IMR-90 (cell line): Measurements from ENCODE around the gene TNFRSF4. TPM values are rescaled to one million over a fixed set of nuclear protein-coding genes. Genes with fewer than 3 reads are reported as not detected.

ENCODE experiments used
- ATAC-seq: fragments of 200-7000 bp; cut with Tn5 transposase; 2 replicates; pipeline ENCODE4 v1.9.1; 2020; ENCODE audit warnings: low read depth, mild to moderate bottlenecking, moderate library complexity
- BruUV-seq: library from RNA; stranded (reverse); fragments of 400-500 nt; replicated peaks from 2 replicates; lab custom pipeline; 2021; lab: Mats Ljungman, UMichigan
- CTCF ChIA-PET: fragments of 300-600 bp; formaldehyde crosslinking; extraction: SDS; loops from one replicate; lab custom pipeline; 2021; ENCODE audit warnings: antibody characterized with exemption; lab: Yijun Ruan, JAX
- POLR2A ChIA-PET: fragments of 300-600 bp; sonication (Branson Sonifier 250); formaldehyde crosslinking; loops from one replicate; lab custom pipeline; 2022; ENCODE audit warnings: antibody characterized with exemption; ENCODE audit not compliant: unreplicated experiment; lab: Charles Lee
- DNase-seq: peaks from one replicate; pipeline ENCODE4 v3.0.0; 2013
- H2AFZ ChIP-seq: replicated peaks from 2 replicates; pipeline ENCODE3; 2013; ENCODE audit warnings: low read length, mild to moderate bottlenecking; ENCODE audit not compliant: poor library complexity
- H2AK5ac ChIP-seq: 2 replicates; pipeline ENCODE4 v1.6.1; 2013; ENCODE audit warnings: low read depth, low read length, inconsistent platforms
- H2AK9ac ChIP-seq: replicated peaks from 2 replicates; pipeline ENCODE3; 2013; ENCODE audit warnings: mild to moderate bottlenecking, low read depth, low read length, moderate library complexity; ENCODE audit not compliant: poor library complexity
- H2BK120ac ChIP-seq: 2 replicates; pipeline ENCODE4 v1.6.1; 2013; ENCODE audit warnings: low read depth, low read length, inconsistent platforms
- H2BK15ac ChIP-seq: 3 replicates; pipeline ENCODE4 v1.6.1; 2013; ENCODE audit warnings: low read depth, low read length, inconsistent platforms
- H2BK20ac ChIP-seq: 2 replicates; pipeline ENCODE4 v1.6.1; 2013; ENCODE audit warnings: low read depth, mild to moderate bottlenecking, inconsistent platforms, low read length, moderate library complexity
- H2BK5ac ChIP-seq: 2 replicates; pipeline ENCODE4 v1.6.1; 2013; ENCODE audit warnings: mild to moderate bottlenecking, low read depth, low read length, inconsistent platforms; ENCODE audit not compliant: poor library complexity, severe bottlenecking
- H3K14ac ChIP-seq: replicated peaks from 2 replicates; pipeline ENCODE4 v1.6.1; 2013; ENCODE audit warnings: low read depth, low read length, inconsistent platforms
- H3K18ac ChIP-seq: 2 replicates; pipeline ENCODE4 v1.6.1; 2013; ENCODE audit warnings: low read depth, low read length, control low read depth
- H3K23ac ChIP-seq: 2 replicates; pipeline ENCODE4 v1.6.1; 2013; ENCODE audit warnings: low read depth, low read length, inconsistent platforms
- H3K27ac ChIP-seq: 2 replicates; pipeline ENCODE4 v1.5.1; 2013; ENCODE audit warnings: mild to moderate bottlenecking, control low read depth, low read length; ENCODE audit not compliant: insufficient read depth
- H3K27me3 ChIP-seq: 2 replicates; pipeline ENCODE4 v1.6.1; 2013; ENCODE audit warnings: low read length; ENCODE audit not compliant: control insufficient read depth, insufficient read depth
- H3K36me3 ChIP-seq: 2 replicates; pipeline ENCODE4 v1.6.1; 2013; ENCODE audit warnings: low read length, mixed read lengths; ENCODE audit not compliant: control insufficient read depth, insufficient read depth
- H3K4ac ChIP-seq: 2 replicates; pipeline ENCODE4 v1.6.1; 2013; ENCODE audit warnings: low read depth, low read length, inconsistent platforms
- H3K4me1 ChIP-seq: 2 replicates; pipeline ENCODE4 v1.6.1; 2013; ENCODE audit warnings: low read length, mixed read lengths; ENCODE audit not compliant: control insufficient read depth, insufficient read depth
- H3K4me2 ChIP-seq: 2 replicates; pipeline ENCODE4 v1.6.1; 2013; ENCODE audit warnings: low read depth, mild to moderate bottlenecking, control low read depth, low read length, moderate library complexity
- H3K4me3 ChIP-seq: 2 replicates; pipeline ENCODE4 v1.5.1; 2013; ENCODE audit warnings: low read depth, mild to moderate bottlenecking, control low read depth, low read length, moderate library complexity; ENCODE audit not compliant: insufficient read depth
- H3K56ac ChIP-seq: 2 replicates; pipeline ENCODE4 v1.6.1; 2013; ENCODE audit warnings: low read length, inconsistent platforms; ENCODE audit not compliant: insufficient read depth; ENCODE audit errors: extremely low read depth
- H3K79me1 ChIP-seq, 2 experiments: 2 replicates each; pipeline ENCODE4 v1.6.1; 2013; ENCODE audit warnings: low read length in 2 of 2, inconsistent platforms in 1 of 2, low read depth in 1 of 2
- H3K9ac ChIP-seq: 2 replicates; pipeline ENCODE4 v1.6.1; 2013; ENCODE audit warnings: low read depth, low read length, control low read depth
- H3K9me1 ChIP-seq: 2 replicates; pipeline ENCODE4 v1.6.1; 2013; ENCODE audit warnings: low read length, inconsistent platforms; ENCODE audit not compliant: insufficient read depth
- H3K9me3 ChIP-seq: 2 replicates; pipeline ENCODE4 v1.6.1; 2013; ENCODE audit warnings: low read length; ENCODE audit not compliant: control insufficient read depth, insufficient read depth
- H4K20me1 ChIP-seq: 2 replicates; pipeline ENCODE4 v1.6.1; 2013; ENCODE audit warnings: low read length, inconsistent platforms; ENCODE audit not compliant: insufficient read depth
- H4K5ac ChIP-seq: 2 replicates; pipeline ENCODE4 v1.6.1; 2013; ENCODE audit warnings: mild to moderate bottlenecking, low read depth, low read length, control low read depth
- H4K8ac ChIP-seq, 2 experiments: 2 replicates each; pipeline ENCODE4 v1.6.1; 2013; ENCODE audit warnings: low read depth in 2 of 2, low read length in 2 of 2, control low read depth in 1 of 2, inconsistent platforms in 1 of 2
- H4K91ac ChIP-seq: 2 replicates; pipeline ENCODE4 v1.6.1; 2013; ENCODE audit warnings: low read depth, low read length, inconsistent platforms; ENCODE audit not compliant: insufficient read depth
- BHLHE40 ChIP-seq: fragments of 150-350 bp; IDR thresholded peaks from 2 replicates; pipeline ENCODE4 v1.6.1; 2016; ENCODE audit warnings: mild to moderate bottlenecking, low read depth, low read length
- MXI1 ChIP-seq: IDR thresholded peaks from 2 replicates; pipeline ENCODE4 v1.6.1; 2012; ENCODE audit warnings: low read depth, mild to moderate bottlenecking, low read length, moderate library complexity, borderline replicate concordance
- NFE2L2 ChIP-seq: fragments of 150-350 bp; IDR thresholded peaks from 2 replicates; pipeline ENCODE4 v1.6.1; 2016; ENCODE audit warnings: low read depth, mild to moderate bottlenecking, low read length
- POLR2A ChIP-seq: IDR thresholded peaks from 2 replicates; pipeline ENCODE4 v1.6.1; 2012; ENCODE audit warnings: mild to moderate bottlenecking, low read depth, low read length
- RAD21 ChIP-seq: IDR thresholded peaks from 2 replicates; pipeline ENCODE4 v1.6.1; 2012; ENCODE audit warnings: low read length, improper control_type of control experiment
- USF2 ChIP-seq: fragments of 150-350 bp; IDR thresholded peaks from 2 replicates; pipeline ENCODE4 v1.6.1; 2017; ENCODE audit warnings: mild to moderate bottlenecking, antibody characterized with exemption, low read length, low read depth
- WGBS, 2 experiments: methylation state at CpG; one replicate each; pipeline versions ENCODE4 v1.1.5 to v1.1.7; 2013; ENCODE audit warnings: missing lambda C conversion rate in 2 of 2; ENCODE audit not compliant: insufficient read length in 1 of 2; ENCODE audit errors: extremely low coverage in 2 of 2; 5-methylcytosine and 5-hydroxymethylcytosine counted together
- dilution Hi-C: fragments of 300-500 bp; cut with HindIII; formaldehyde crosslinking; loops from one replicate; pipeline ENCODE4 v1.14.3; 2018; ENCODE audit warnings: low sequenced_read_pairs; ENCODE audit not compliant: unreplicated experiment
- in situ Hi-C: fragments of 300-500 bp; cut with MboI; formaldehyde crosslinking; loops from 3 replicates; pipeline ENCODE4 v1.14.3; 2019; ENCODE audit warnings: low sequenced_read_pairs, inconsistent platforms, mixed read lengths
- intact Hi-C: fragments of 100-400 bp; cut with micrococcal nuclease; formaldehyde crosslinking; loops from 2 replicates; pipeline ENCODE4 v1.10.0; 2022
- polyA plus RNA-seq, 3 experiments: library from polyadenylated mRNA; depleted of rRNA; stranded (reverse); fragments of >200 nt; gene quantifications; 2 replicates each; pipeline ENCODE4 v1.2.3, GENCODE V29; 2012; ENCODE audit warnings: low replicate concordance in 1 of 3
- total RNA-seq: library from RNA; depleted of rRNA; stranded (reverse); fragments of >200 nt; gene quantifications from 2 replicates; pipeline ENCODE4 v1.2.3, GENCODE V29; 2012

Gene TNFRSF4
- total and polyA plus RNA-seq, 2 of the 4 experiments (the other 2 are of a cell fraction): 0.15 TPM; not detected in 1

- H3K27me3 ChIP-seq: no peaks in the 10 kb centered on the region
- CTCF ChIA-PET: no interaction called here
- no TSS peak for BruUV-seq
- H3K4me2 ChIP-seq: no peak overlapping the region
- H3K18ac ChIP-seq: no peak overlapping the region
- peaks cover 18% of the 10 kb centered on the region for H3K36me3 ChIP-seq
- H3K9me3 ChIP-seq: no peaks in the 10 kb centered on the region
- no peak for TF ChIP-seq MXI1
- no peak for TF ChIP-seq BHLHE40
- TF ChIP-seq NFE2L2: no peak
- TF ChIP-seq USF2: no peak
- TF ChIP-seq POLR2A: no peak
- TF ChIP-seq RAD21: no peak
- intact Hi-C loops (no loop called here), dilution Hi-C loops (no loop called here), in situ Hi-C loops (no loop called here)
- no peak overlapping the region for H3K23ac ChIP-seq
- no peaks in the 10 kb centered on the region for H3K9me1 ChIP-seq
- POLR2A ChIA-PET: no interaction called here
- H4K20me1 ChIP-seq: peaks cover 8% of the 10 kb centered on the region
- H4K5ac ChIP-seq: no peak overlapping the region
- no peak overlapping the region for H2AK5ac ChIP-seq
- H2AK9ac ChIP-seq: no peak overlapping the region
- WGBS, 2 experiments: 66% methylated on average over 10 of the region's 24 CpGs; no CpG with 5 or more reads in 1 of the 2 experiments
- DNase-seq (peak; percentile 11), ATAC-seq (no peak)
- no peak overlapping the region for H3K4ac ChIP-seq
- H2AFZ ChIP-seq: no peak overlapping the region
- no peak overlapping the region for H2BK20ac ChIP-seq
- H2BK120ac ChIP-seq: no peak overlapping the region
- H3K14ac ChIP-seq: no peak overlapping the region
- H2BK5ac ChIP-seq: no peak overlapping the region
- no peak overlapping the region for H3K4me3 ChIP-seq
- H4K91ac ChIP-seq: no peak overlapping the region
- H4K8ac ChIP-seq: no peak overlapping the region
- H3K9ac ChIP-seq: no peak overlapping the region
- H2BK15ac ChIP-seq: no peak overlapping the region
- H3K4me1 ChIP-seq: peaks cover 9% of the 10 kb centered on the region
- H3K27ac ChIP-seq: no peak overlapping the region
- 0 out of 4 replicates have a peak, but pooled peaks cover 0 to 6% of the 10 kb centered on the region in 2 experiments for H3K79me1 ChIP-seq
- H3K56ac ChIP-seq: no peak overlapping the region
Observed at GRCh38 chr1:1212780-1213344, 1.1 kb downstream of the TNFRSF4 start.
